ENCODE results near the gene PARP2.

The PARP2 gene

GRCh38 chr14:20382526-20382925, 39.1 kb downstream of the PARP2 start:
- H3K9ac ChIP-seq (ENCODE audit: low read depth, low read length) = no peak overlapping the region
- H3K4me2 ChIP-seq (ENCODE audit: low read length) = no peak overlapping the region
- H3K4me3 ChIP-seq (ENCODE audit: low read length) = no peak overlapping the region
- no peaks in the 10 kb centered on the region for H3K4me1 ChIP-seq (ENCODE audit: control insufficient read depth, insufficient read depth, low read length)
- H3K27me3 ChIP-seq (ENCODE audit: control insufficient read depth, insufficient read depth, low read length) = no peaks in the 10 kb centered on the region
- H3K9me3 ChIP-seq (replicated peaks; ENCODE audit: low read length) = no peaks in the 10 kb centered on the region
- peaks cover 84% of the 10 kb centered on the region for H3K36me3 ChIP-seq (ENCODE audit: insufficient read depth, low read length)

- Histone ChIP-seq H3K4me3 (ENCODE audit: low read length) (no peak overlapping the region), H3K27me3 (ENCODE audit: control insufficient read depth, insufficient read depth, low read length) (no peaks in the 10 kb centered on the region), H3K4me1 (ENCODE audit: control insufficient read depth, insufficient read depth, low read length) (no peaks in the 10 kb centered on the region), H3K4me2 (ENCODE audit: low read length) (no peak overlapping the region), H3K9ac (ENCODE audit: low read depth, low read length) (no peak overlapping the region), H3K9me3 (replicated peaks; ENCODE audit: low read length) (no peaks in the 10 kb centered on the region), H3K36me3 (ENCODE audit: insufficient read depth, low read length) (peaks cover 87% of the 10 kb centered on the region)
These were observed 39.6 kb downstream of the PARP2 start for GRCh38 chr14:20383032-20383431.

DNA sequence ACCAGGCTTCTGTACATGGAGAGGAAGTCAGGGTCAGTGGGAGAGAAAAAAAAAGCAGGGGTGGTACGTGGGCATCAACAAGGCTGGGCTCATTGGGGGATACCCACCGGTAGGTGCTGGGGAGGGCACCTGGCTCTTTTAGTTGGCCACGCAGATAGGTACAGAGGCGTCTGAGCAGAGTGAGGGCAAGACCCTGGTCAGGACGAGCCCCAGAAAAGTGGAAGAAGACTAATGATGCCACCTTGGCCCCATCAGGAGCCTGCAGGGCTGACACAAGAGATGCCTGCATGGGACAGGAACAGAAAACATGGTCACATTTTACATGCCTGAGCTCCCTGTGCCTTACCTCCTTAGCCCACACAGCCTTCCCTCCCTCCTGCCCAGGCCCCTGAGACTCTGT, 40.2 kb downstream of the PARP2 start:
- Histone ChIP-seq H3K4me3 (ENCODE audit: low read length) (no peak overlapping the region), H3K9me3 (replicated peaks; ENCODE audit: low read length) (no peaks in the 10 kb centered on the region), H3K27me3 (ENCODE audit: control insufficient read depth, insufficient read depth, low read length) (no peaks in the 10 kb centered on the region), H3K9ac (ENCODE audit: low read depth, low read length) (no peak overlapping the region), H3K36me3 (ENCODE audit: insufficient read depth, low read length) (peaks cover 87% of the 10 kb centered on the region), H3K4me1 (ENCODE audit: control insufficient read depth, insufficient read depth, low read length) (no peaks in the 10 kb centered on the region), H3K4me2 (ENCODE audit: low read length) (no peak overlapping the region)

GRCh38 chr14:20384321-20384720, 40.9 kb downstream of the PARP2 start:
- Histone ChIP-seq H3K9me3 (replicated peaks; ENCODE audit: low read length) (no peaks in the 10 kb centered on the region), H3K4me1 (ENCODE audit: control insufficient read depth, insufficient read depth, low read length) (no peaks in the 10 kb centered on the region), H3K36me3 (ENCODE audit: insufficient read depth, low read length) (peaks cover 84% of the 10 kb centered on the region), H3K9ac (ENCODE audit: low read depth, low read length) (no peak overlapping the region), H3K4me3 (ENCODE audit: low read length) (no peak overlapping the region), H3K27me3 (ENCODE audit: control insufficient read depth, insufficient read depth, low read length) (no peaks in the 10 kb centered on the region), H3K4me2 (ENCODE audit: low read length) (no peak overlapping the region)

DNA sequence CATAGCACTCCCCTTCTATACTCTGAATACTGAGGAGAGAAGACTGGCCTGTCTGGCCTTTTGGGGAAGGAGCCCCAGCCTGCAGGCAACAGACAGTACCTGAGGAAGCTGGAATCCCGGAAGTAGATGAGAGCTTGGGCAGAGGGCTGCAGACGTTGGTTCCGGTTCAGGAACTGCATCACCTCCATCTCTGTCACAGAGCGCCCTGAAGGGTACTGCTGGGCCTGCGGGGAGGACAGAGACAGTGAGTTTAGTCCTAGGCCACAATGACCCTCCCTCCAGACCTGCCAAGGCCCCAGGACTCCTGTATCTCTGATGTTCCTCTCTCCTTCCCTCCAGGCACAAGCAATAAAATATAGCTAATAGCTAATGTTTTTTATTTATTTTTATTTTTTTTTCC, 41.5 kb downstream of the PARP2 start:
- no peak overlapping the region for H3K9ac ChIP-seq (ENCODE audit: low read depth, low read length)
- H3K27me3 ChIP-seq (ENCODE audit: control insufficient read depth, insufficient read depth, low read length) = no peaks in the 10 kb centered on the region
- no peaks in the 10 kb centered on the region for H3K9me3 ChIP-seq (replicated peaks; ENCODE audit: low read length)
- no peak overlapping the region for H3K4me3 ChIP-seq (ENCODE audit: low read length)
- no peaks in the 10 kb centered on the region for H3K4me1 ChIP-seq (ENCODE audit: control insufficient read depth, insufficient read depth, low read length)
- no peak overlapping the region for H3K4me2 ChIP-seq (ENCODE audit: low read length)
- peaks cover 84% of the 10 kb centered on the region for H3K36me3 ChIP-seq (ENCODE audit: insufficient read depth, low read length)

GRCh38 chr14:20386276-20386855, 42.9 kb downstream of the PARP2 start:
- Histone ChIP-seq H3K9ac (ENCODE audit: low read depth, low read length) (no peak overlapping the region), H3K4me3 (ENCODE audit: low read length) (no peak overlapping the region), H3K36me3 (ENCODE audit: insufficient read depth, low read length) (peaks cover 85% of the 10 kb centered on the region), H3K27me3 (ENCODE audit: control insufficient read depth, insufficient read depth, low read length) (no peaks in the 10 kb centered on the region), H3K4me2 (ENCODE audit: low read length) (no peak overlapping the region), H3K4me1 (ENCODE audit: control insufficient read depth, insufficient read depth, low read length) (no peaks in the 10 kb centered on the region), H3K9me3 (replicated peaks; ENCODE audit: low read length) (no peaks in the 10 kb centered on the region)

DNA sequence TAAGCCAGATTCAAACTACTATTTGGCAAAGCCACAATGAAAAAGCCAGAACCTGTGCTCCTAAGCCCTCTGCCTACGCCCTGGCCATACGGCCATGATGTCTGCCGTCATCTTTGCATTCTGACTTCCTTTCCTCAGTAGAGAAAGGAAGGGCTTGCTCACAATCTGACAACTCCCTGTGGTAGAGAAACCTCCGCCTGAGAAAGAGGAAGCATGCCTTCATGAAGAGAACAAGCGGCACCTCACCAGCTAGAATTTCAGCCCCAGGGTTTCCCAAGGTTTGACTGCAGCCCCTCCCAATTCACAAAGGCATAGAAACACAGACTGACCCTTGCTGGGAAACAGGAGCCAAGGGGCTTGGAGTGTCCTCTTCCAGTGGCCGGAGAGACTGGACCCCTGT, 44.1 kb downstream of the PARP2 start:
- Histone ChIP-seq H3K36me3 (ENCODE audit: insufficient read depth, low read length) (peaks cover 85% of the 10 kb centered on the region), H3K4me3 (ENCODE audit: low read length) (no peak overlapping the region), H3K9ac (ENCODE audit: low read depth, low read length) (no peak overlapping the region)

GRCh38 chr14:20388159-20388558, 44.7 kb downstream of the PARP2 start:
- Histone ChIP-seq H3K4me1 (ENCODE audit: control insufficient read depth, insufficient read depth, low read length) (no peaks in the 10 kb centered on the region), H3K4me3 (ENCODE audit: low read length) (no peak overlapping the region), H3K27me3 (ENCODE audit: control insufficient read depth, insufficient read depth, low read length) (no peaks in the 10 kb centered on the region), H3K4me2 (ENCODE audit: low read length) (no peak overlapping the region), H3K9me3 (replicated peaks; ENCODE audit: low read length) (no peaks in the 10 kb centered on the region), H3K9ac (ENCODE audit: low read depth, low read length) (no peak overlapping the region), H3K36me3 (ENCODE audit: insufficient read depth, low read length) (peaks cover 82% of the 10 kb centered on the region)

More for the DNA sequence above, 44.1 kb downstream of the PARP2 start:
- no peaks in the 10 kb centered on the region for H3K27me3 ChIP-seq (ENCODE audit: control insufficient read depth, insufficient read depth, low read length)
- no peaks in the 10 kb centered on the region for H3K4me1 ChIP-seq (ENCODE audit: control insufficient read depth, insufficient read depth, low read length)
- H3K9me3 ChIP-seq (replicated peaks; ENCODE audit: low read length) = no peaks in the 10 kb centered on the region
- no peak overlapping the region for H3K4me2 ChIP-seq (ENCODE audit: low read length)

GRCh38 chr14:20391505-20391904, 48.1 kb downstream of the PARP2 start:
- H3K27me3 ChIP-seq (ENCODE audit: control insufficient read depth, insufficient read depth, low read length) = no peaks in the 10 kb centered on the region
- H3K4me3 ChIP-seq (ENCODE audit: low read length) = no peak overlapping the region
- no peak overlapping the region for H3K9ac ChIP-seq (ENCODE audit: low read depth, low read length)
- no peaks in the 10 kb centered on the region for H3K9me3 ChIP-seq (replicated peaks; ENCODE audit: low read length)
- peaks cover 76% of the 10 kb centered on the region for H3K36me3 ChIP-seq (ENCODE audit: insufficient read depth, low read length)
- no peak overlapping the region for H3K4me2 ChIP-seq (ENCODE audit: low read length)
- H3K4me1 ChIP-seq (ENCODE audit: control insufficient read depth, insufficient read depth, low read length) = no peaks in the 10 kb centered on the region

- no peaks in the 10 kb centered on the region for H3K9me3 ChIP-seq (replicated peaks; ENCODE audit: low read length)
- no peak overlapping the region for H3K4me3 ChIP-seq (ENCODE audit: low read length)
- H3K36me3 ChIP-seq (ENCODE audit: insufficient read depth, low read length) = peaks cover 64% of the 10 kb centered on the region
- H3K9ac ChIP-seq (ENCODE audit: low read depth, low read length) = no peak overlapping the region
- no peak overlapping the region for H3K4me2 ChIP-seq (ENCODE audit: low read length)
- H3K27me3 ChIP-seq (ENCODE audit: control insufficient read depth, insufficient read depth, low read length) = no peaks in the 10 kb centered on the region
- H3K4me1 ChIP-seq (ENCODE audit: control insufficient read depth, insufficient read depth, low read length) = peaks cover 7% of the 10 kb centered on the region
These were observed 54.1 kb downstream of the PARP2 start for GRCh38 chr14:20397511-20397910.

- no peaks in the 10 kb centered on the region for H3K27me3 ChIP-seq (ENCODE audit: control insufficient read depth, insufficient read depth, low read length)
- no peaks in the 10 kb centered on the region for H3K9me3 ChIP-seq (replicated peaks; ENCODE audit: low read length)
- H3K9ac ChIP-seq (ENCODE audit: low read depth, low read length) = no peak overlapping the region
- H3K4me3 ChIP-seq (ENCODE audit: low read length) = no peak overlapping the region
- H3K4me2 ChIP-seq (ENCODE audit: low read length) = no peak overlapping the region
- H3K36me3 ChIP-seq (ENCODE audit: insufficient read depth, low read length) = peaks cover 72% of the 10 kb centered on the region
- H3K4me1 ChIP-seq (ENCODE audit: control insufficient read depth, insufficient read depth, low read length) = peaks cover 7% of the 10 kb centered on the region
These were observed 57.1 kb downstream of the PARP2 start for GRCh38 chr14:20400589-20400964.

GRCh38 chr14:20400965-20401593, 57.6 kb downstream of the PARP2 start:
- Histone ChIP-seq H3K4me1 (ENCODE audit: control insufficient read depth, insufficient read depth, low read length) (peaks cover 7% of the 10 kb centered on the region), H3K27me3 (ENCODE audit: control insufficient read depth, insufficient read depth, low read length) (no peaks in the 10 kb centered on the region), H3K9me3 (replicated peaks; ENCODE audit: low read length) (no peaks in the 10 kb centered on the region), H3K9ac (ENCODE audit: low read depth, low read length) (no peak overlapping the region), H3K4me2 (ENCODE audit: low read length) (no peak overlapping the region), H3K4me3 (ENCODE audit: low read length) (no peak overlapping the region), H3K36me3 (ENCODE audit: insufficient read depth, low read length) (peaks cover 70% of the 10 kb centered on the region)
